Activated T-cell treated with anti-CD3 and anti-CD28 coated beads, Interleukin-2, amount 50 U/mL, for 72 hours (primary cell): ENCODE data around the gene UPK3A. TPM values are rescaled to one million over a fixed set of nuclear protein-coding genes. Genes with fewer than 3 reads are reported as not detected.

Source experiments
- ATAC-seq, 2 donors: fragments of 150-1000 bp; cut with Tn5 transposase; replicated peaks in 1 of 2; 2 replicates each; pipeline ENCODE4 v1.10.0; 2021; ENCODE audit warnings: moderate library complexity in 2 of 2, mild to moderate bottlenecking in 1 of 2
- DNase-seq, 2 donors: peaks; one replicate each; pipeline ENCODE4 v3.0.0; 2021 to 2022; ENCODE audit warnings: mixed read lengths in 1 of 2
- H3K27ac Mint-ChIP-seq: one replicate; pipeline ENCODE4 v1.8.0; 2022; ENCODE audit warnings: mild to moderate bottlenecking, moderate library complexity, mixed read lengths
- H3K27me3 Mint-ChIP-seq: one replicate; pipeline ENCODE4 v1.8.0; 2022; ENCODE audit warnings: low read depth, mixed read lengths
- H3K36me3 Mint-ChIP-seq, 2 donors: one replicate each; pipeline ENCODE4 v1.8.0; 2022; ENCODE audit warnings: mixed read lengths in 2 of 2, mild to moderate bottlenecking in 1 of 2; ENCODE audit not compliant: insufficient read depth in 2 of 2
- H3K4me1 Mint-ChIP-seq: one replicate; pipeline ENCODE4 v1.8.0; 2022; ENCODE audit warnings: low read depth, mixed read lengths
- H3K4me3 Mint-ChIP-seq, 2 donors: one replicate each; pipeline ENCODE4 v1.8.0; 2022; ENCODE audit warnings: mild to moderate bottlenecking in 2 of 2, mixed read lengths in 2 of 2, moderate library complexity in 2 of 2
- H3K9me3 Mint-ChIP-seq, 2 donors: one replicate each; pipeline ENCODE4 v1.8.0; 2022; ENCODE audit warnings: mixed read lengths in 2 of 2
- total RNA-seq, 2 donors: library from RNA; stranded (reverse); gene quantifications; one replicate each; pipeline ENCODE4 v1.2.3, GENCODE V29; 2022

UPK3A gene
- total RNA-seq, 2 donors from 2014 or later: not detected

GRCh38 chr22:45312415-45312814 lies 27.7 kb downstream of the UPK3A start:
- Mint-ChIP-seq H3K27ac (no peak overlapping the region), H3K27me3 (no peaks in the 10 kb centered on the region), H3K4me3 (peak overlapping the region; percentile 7 to 94), H3K4me1 (peaks cover 79% of the 10 kb centered on the region), H3K9me3 (no peaks in the 10 kb centered on the region), H3K36me3 (peaks cover 0 to 5% of the 10 kb centered on the region in 2 donors)
- ATAC-seq: no peak
- no peak for DNase-seq

GRCh38 chr22:45312856-45313255 lies 28.1 kb downstream of the UPK3A start:
- Mint-ChIP-seq H3K27me3 (no peaks in the 10 kb centered on the region), H3K4me1 (peaks cover 83% of the 10 kb centered on the region), H3K27ac (no peak overlapping the region), H3K4me3 (peak overlapping the region in 1 of 2 donors; percentile 7), H3K9me3 (no peaks in the 10 kb centered on the region), H3K36me3 (peaks cover 0 to 5% of the 10 kb centered on the region in 2 donors)
- DNase-seq (no peak), ATAC-seq (no peak)

- no peak for ATAC-seq
- DNase-seq: no peak
- Mint-ChIP-seq H3K9me3 (no peaks in the 10 kb centered on the region), H3K27ac (peak overlapping the region; percentile 17), H3K36me3 (peaks cover 0 to 5% of the 10 kb centered on the region in 2 donors), H3K4me1 (peaks cover 88% of the 10 kb centered on the region), H3K4me3 (peak overlapping the region; percentile 15 to 39), H3K27me3 (no peaks in the 10 kb centered on the region)
These were observed 29.4 kb downstream of the UPK3A start for GRCh38 chr22:45314054-45314721.

GRCh38 chr22:45314786-45315185 lies 30.0 kb downstream of the UPK3A start:
- ATAC-seq: no peak
- Mint-ChIP-seq H3K9me3 (no peaks in the 10 kb centered on the region), H3K4me1 (peaks cover 92% of the 10 kb centered on the region), H3K27me3 (no peaks in the 10 kb centered on the region), H3K36me3 (peaks cover 0 to 6% of the 10 kb centered on the region in 2 donors), H3K4me3 (no peak overlapping the region), H3K27ac (peak overlapping the region; percentile 23)
- DNase-seq: no peak

GRCh38 chr22:45316796-45317526 lies 32.2 kb downstream of the UPK3A start:
- Mint-ChIP-seq H3K27ac (peak overlapping the region; percentile 32), H3K27me3 (no peaks in the 10 kb centered on the region), H3K4me1 (peaks cover 98% of the 10 kb centered on the region), H3K9me3 (no peaks in the 10 kb centered on the region), H3K36me3 (peaks cover 0 to 8% of the 10 kb centered on the region in 2 donors), H3K4me3 (peak overlapping the region in 1 of 2 donors; percentile 96)
- ATAC-seq (no peak), DNase-seq (no peak)

GRCh38 chr22:45317551-45318167 lies 32.9 kb downstream of the UPK3A start:
- peaks cover 92% of the 10 kb centered on the region for H3K4me1 Mint-ChIP-seq
- ATAC-seq (no peak), DNase-seq (no peak)

GRCh38 chr22:45318168-45318557 lies 33.4 kb downstream of the UPK3A start:
- no peaks in the 10 kb centered on the region for H3K9me3 Mint-ChIP-seq
- no peaks in the 10 kb centered on the region for H3K27me3 Mint-ChIP-seq
- peaks cover 87% of the 10 kb centered on the region for H3K4me1 Mint-ChIP-seq
- H3K27ac Mint-ChIP-seq: peak overlapping the region; percentile 98
- peak overlapping the region; percentile 89 to 96 for H3K4me3 Mint-ChIP-seq
- H3K36me3 Mint-ChIP-seq: peaks cover 1 to 10% of the 10 kb centered on the region in 2 donors
- ATAC-seq (peak; percentile 79 to 82), DNase-seq (peak; percentile 86 to 90)

More at GRCh38 chr22:45317551-45318167, 32.9 kb downstream of the UPK3A start:
- no peaks in the 10 kb centered on the region for H3K27me3 Mint-ChIP-seq
- peaks cover 0 to 9% of the 10 kb centered on the region in 2 donors for H3K36me3 Mint-ChIP-seq
- peak overlapping the region; percentile 98 for H3K27ac Mint-ChIP-seq
- H3K4me3 Mint-ChIP-seq: peak overlapping the region; percentile 89 to 96
- no peaks in the 10 kb centered on the region for H3K9me3 Mint-ChIP-seq

- Mint-ChIP-seq H3K36me3 (peaks cover 7 to 15% of the 10 kb centered on the region in 2 donors), H3K4me3 (peak overlapping the region; percentile 89 to 96), H3K27me3 (no peaks in the 10 kb centered on the region), H3K27ac (peak overlapping the region; percentile 98), H3K9me3 (no peaks in the 10 kb centered on the region), H3K4me1 (peaks cover 84% of the 10 kb centered on the region)
- peak; percentile 62 to 65 for DNase-seq
- peak; percentile 69 to 74 for ATAC-seq
These were observed 34.0 kb downstream of the UPK3A start for GRCh38 chr22:45318558-45319323.

GRCh38 chr22:45319324-45319685 lies 34.6 kb downstream of the UPK3A start:
- Mint-ChIP-seq H3K9me3 (no peaks in the 10 kb centered on the region), H3K27ac (peak overlapping the region; percentile 98), H3K4me1 (peaks cover 83% of the 10 kb centered on the region), H3K27me3 (no peaks in the 10 kb centered on the region), H3K4me3 (peak overlapping the region; percentile 89 to 96), H3K36me3 (peaks cover 9 to 20% of the 10 kb centered on the region in 2 donors)
- peak; percentile 1 to 6 for ATAC-seq
- no peak for DNase-seq

- H3K27ac Mint-ChIP-seq: peak overlapping the region; percentile 98
- peak overlapping the region; percentile 89 to 96 for H3K4me3 Mint-ChIP-seq
- DNase-seq: peak in 1 of 2 donors; percentile 18
- H3K4me1 Mint-ChIP-seq: peaks cover 73% of the 10 kb centered on the region
- H3K36me3 Mint-ChIP-seq: peaks cover 14 to 26% of the 10 kb centered on the region in 2 donors
- no peak for ATAC-seq
- H3K9me3 Mint-ChIP-seq: no peaks in the 10 kb centered on the region
- H3K27me3 Mint-ChIP-seq: no peaks in the 10 kb centered on the region
These were observed 35.7 kb downstream of the UPK3A start for GRCh38 chr22:45320357-45320976.

- Mint-ChIP-seq H3K4me3 (peak overlapping the region; percentile 39 to 60), H3K36me3 (peaks cover 15 to 31% of the 10 kb centered on the region in 2 donors), H3K9me3 (no peaks in the 10 kb centered on the region), H3K27me3 (no peaks in the 10 kb centered on the region), H3K27ac (peak overlapping the region; percentile 73), H3K4me1 (peaks cover 60% of the 10 kb centered on the region)
- ATAC-seq: no peak
- DNase-seq: no peak
These were observed 37.1 kb downstream of the UPK3A start for GRCh38 chr22:45321827-45322226.

GRCh38 chr22:45322873-45323525 lies 38.2 kb downstream of the UPK3A start:
- Mint-ChIP-seq H3K27me3 (no peaks in the 10 kb centered on the region), H3K4me1 (peaks cover 48% of the 10 kb centered on the region), H3K4me3 (peak overlapping the region; percentile 20 to 55), H3K9me3 (no peaks in the 10 kb centered on the region), H3K36me3 (peaks cover 17 to 36% of the 10 kb centered on the region in 2 donors), H3K27ac (peak overlapping the region; percentile 18)
- DNase-seq (no peak), ATAC-seq (no peak)
